Measurements from ENCODE around the gene BEAN1.

Gene BEAN1

GRCh38 chr16:66516509-66516807, 89.4 kb downstream of the BEAN1 start:
- in situ Hi-C loops (cut with MboI; ENCODE audit: low sequenced_read_pairs): no loop called here

- in situ Hi-C loops (cut with MboI; ENCODE audit: low sequenced_read_pairs): no loop called here
Observed at GRCh38 chr16:66516808-66517585, 89.9 kb downstream of the BEAN1 start.

GRCh38 chr16:66517586-66518263, 90.6 kb downstream of the BEAN1 start:
- in situ Hi-C loops (cut with MboI; ENCODE audit: low sequenced_read_pairs): no loop called here

DNA sequence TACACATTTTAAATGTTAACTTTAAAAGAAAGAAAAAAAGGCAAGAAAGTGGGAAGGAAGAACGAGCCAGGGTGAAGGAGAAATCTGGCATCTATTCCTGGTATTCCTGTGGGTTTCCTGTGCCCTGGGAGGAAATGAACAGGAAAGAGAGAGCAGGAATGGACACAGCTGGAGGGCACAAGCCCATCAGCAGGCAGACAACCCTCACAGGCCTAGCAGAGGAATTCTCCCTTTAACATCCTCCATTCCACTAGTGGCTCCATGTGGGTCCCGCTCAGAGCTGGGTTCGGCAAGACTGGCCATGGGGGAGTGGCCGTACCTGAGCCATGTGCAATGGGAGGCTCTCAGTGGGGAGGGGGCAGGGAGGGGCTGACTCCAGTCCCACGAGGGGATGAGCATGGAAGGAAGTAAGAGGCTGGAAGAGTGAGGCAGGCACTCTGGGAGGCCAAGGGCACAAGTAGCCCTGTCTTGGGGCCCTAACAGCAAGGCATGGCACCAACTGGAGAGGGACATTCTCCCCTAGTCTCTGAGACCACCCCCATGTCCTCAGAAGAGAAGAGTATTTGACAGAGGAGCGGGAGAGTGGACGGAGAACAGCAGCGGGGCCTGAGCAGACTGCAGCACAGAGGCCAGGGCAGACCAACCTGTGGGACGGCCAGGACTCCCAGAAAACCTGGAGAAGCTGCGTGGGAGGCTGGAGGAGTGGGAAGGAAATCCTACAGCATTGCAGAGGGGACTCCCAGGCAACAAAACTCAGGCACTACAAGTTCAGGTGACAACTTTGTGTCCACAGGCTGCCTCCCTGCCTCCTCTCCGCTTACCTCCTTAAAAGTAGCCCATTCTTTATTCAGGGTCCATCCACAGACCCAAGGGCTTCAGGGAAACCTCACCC, 92.6 kb downstream of the BEAN1 start:
- in situ Hi-C loops (cut with MboI; ENCODE audit: low sequenced_read_pairs): no loop called here

DNA sequence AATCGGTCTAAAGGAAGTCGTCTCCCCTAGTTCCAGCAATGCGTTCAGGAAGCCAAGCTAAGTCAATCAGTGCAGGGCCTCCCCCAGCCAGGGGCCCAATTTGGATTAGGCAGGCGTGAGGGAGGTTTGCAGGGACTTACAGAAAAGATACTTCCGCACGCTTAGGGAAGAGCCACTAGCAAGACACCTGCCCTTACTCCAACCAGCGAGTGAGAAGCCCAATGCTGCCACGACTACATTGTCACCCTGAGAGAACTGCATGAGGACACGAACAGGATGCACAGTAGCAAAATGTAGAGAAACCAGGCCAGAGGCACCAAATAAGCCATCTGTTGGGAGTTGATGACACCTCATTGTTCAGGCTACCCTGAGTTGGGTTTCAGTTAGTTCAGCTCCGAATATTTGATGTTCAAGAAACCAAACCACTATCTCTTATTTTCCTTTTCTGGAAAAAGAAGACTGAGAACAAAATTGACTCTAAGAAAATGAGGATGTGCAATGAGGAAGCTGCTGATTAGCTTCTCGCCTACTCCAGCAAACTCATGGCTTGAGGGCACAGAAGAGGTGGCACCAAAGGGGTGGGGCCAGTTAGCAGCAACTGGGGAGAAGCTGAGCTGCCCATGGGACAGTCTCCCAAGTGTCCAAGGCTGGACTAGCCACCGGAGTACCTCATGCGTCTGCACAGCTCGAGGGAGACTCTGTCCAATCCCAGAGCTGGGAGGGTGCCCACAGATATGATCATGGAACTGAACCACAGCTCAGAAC, 93.5 kb downstream of the BEAN1 start:
- in situ Hi-C loops (cut with MboI; ENCODE audit: low sequenced_read_pairs): no loop called here

- in situ Hi-C loops (cut with MboI; ENCODE audit: low sequenced_read_pairs): no loop called here
Observed at GRCh38 chr16:66521252-66521713, 94.2 kb downstream of the BEAN1 start.

DNA sequence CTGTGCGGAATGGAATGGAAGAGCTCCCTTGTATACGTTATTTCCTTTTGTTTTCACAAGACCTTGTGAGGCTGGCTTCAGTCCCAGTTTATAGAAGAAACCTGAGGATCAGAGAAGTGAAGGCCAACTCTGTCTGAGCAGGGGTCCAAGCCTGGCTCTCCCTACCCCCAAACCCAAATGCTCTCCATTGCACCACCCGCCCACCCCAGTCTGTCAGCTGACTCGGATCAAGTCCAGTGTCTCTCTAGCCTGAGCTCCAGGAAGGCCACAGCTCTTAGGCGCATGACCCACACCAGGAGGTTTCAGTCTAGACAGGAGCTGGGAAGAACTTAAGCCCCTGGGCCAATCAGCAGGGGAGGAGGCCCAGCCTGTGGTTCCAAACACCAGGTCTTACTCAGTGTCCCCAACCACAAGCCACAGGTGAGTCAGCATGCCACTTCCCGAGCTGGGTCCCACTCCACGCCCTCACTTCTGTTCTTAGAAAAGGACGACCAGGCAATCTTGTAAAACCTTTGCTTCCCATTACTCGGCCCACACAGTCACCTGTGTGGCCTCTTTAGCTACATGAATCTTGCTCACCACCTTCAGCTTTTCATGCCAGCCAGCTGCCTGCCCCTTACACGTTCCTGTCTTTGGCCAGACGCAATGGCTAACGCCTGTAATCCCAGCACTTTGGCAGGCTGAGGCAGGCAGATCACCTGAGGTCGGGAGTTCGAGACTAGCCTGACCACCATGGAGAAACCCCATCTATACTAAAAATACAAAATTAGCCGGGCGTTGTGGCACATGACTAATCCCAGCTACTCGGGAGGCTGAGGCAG, 95.1 kb downstream of the BEAN1 start:
- in situ Hi-C loops (cut with MboI; ENCODE audit: low sequenced_read_pairs): no loop called here

GRCh38 chr16:66522816-66523590, 95.9 kb downstream of the BEAN1 start:
- in situ Hi-C loops (cut with MboI; ENCODE audit: low sequenced_read_pairs): no loop called here

- in situ Hi-C loops (cut with MboI; ENCODE audit: low sequenced_read_pairs): no loop called here
Observed at GRCh38 chr16:66523861-66524354, 96.8 kb downstream of the BEAN1 start.

DNA sequence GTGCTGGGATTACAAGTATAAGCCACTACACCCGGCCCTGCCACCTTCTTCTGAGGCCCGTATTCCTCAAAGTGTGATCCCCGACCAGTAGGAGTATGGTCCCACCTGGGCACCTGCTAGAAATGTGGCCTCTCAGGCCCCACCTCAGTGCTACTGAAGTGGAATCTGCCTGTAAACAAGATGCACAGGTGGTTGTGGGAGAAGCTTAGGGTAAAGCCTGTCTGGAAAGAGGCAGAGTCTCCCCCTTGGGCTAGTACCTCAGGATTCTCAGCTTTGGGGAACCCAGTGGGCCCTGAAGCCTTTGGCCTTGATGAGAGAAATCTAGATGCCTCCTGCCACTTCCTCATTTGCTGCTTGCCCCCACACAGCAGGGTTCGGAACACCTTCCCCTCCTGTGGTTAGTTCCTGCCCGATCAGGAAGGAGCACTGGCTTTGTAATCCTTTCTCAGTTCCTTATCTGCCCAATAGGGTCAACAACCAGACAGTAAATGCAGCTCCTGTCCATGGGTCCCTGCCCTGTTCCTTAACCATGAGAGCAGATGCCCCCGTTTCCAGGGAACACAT, 97.6 kb downstream of the BEAN1 start:
- in situ Hi-C loops (cut with MboI; ENCODE audit: low sequenced_read_pairs): no loop called here

- in situ Hi-C loops (cut with MboI; ENCODE audit: low sequenced_read_pairs): no loop called here
Observed at GRCh38 chr16:66525396-66526180, 98.5 kb downstream of the BEAN1 start.

DNA sequence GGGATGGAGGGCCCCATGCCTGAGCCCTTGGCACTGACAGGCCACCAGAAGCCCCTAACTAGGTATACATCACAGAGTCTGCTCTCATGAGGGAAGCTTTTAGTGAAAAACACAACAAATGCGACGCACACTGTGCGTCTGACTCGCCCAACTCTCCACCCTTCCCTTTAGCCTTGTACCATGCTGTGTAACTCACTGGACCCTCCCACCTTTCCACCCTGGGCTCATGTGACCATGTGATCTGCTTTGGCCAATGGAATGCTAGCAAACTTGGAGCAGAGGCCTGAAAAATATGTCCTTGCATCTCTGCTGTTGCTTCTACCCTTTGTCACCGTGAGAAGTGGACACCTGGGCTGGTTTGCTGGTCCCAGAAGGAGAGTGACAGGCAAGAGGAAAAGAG, 101.2 kb downstream of the BEAN1 start:
- in situ Hi-C loops (cut with MboI; ENCODE audit: low sequenced_read_pairs): no loop called here

- in situ Hi-C loops (cut with MboI; ENCODE audit: low sequenced_read_pairs): no loop called here
Observed at GRCh38 chr16:66529475-66529874, 102.4 kb downstream of the BEAN1 start.
